ENCODE data around the gene NECTIN4.
A peak's percentile ranks its signal among the peaks of the same experiment; 100 is the strongest.
"Not testable (repeated sequence)": the region's sequence is repeated elsewhere in the genome, so short reads cannot be mapped to it uniquely, and the experiment has no call there.

The NECTIN4 gene

DNA sequence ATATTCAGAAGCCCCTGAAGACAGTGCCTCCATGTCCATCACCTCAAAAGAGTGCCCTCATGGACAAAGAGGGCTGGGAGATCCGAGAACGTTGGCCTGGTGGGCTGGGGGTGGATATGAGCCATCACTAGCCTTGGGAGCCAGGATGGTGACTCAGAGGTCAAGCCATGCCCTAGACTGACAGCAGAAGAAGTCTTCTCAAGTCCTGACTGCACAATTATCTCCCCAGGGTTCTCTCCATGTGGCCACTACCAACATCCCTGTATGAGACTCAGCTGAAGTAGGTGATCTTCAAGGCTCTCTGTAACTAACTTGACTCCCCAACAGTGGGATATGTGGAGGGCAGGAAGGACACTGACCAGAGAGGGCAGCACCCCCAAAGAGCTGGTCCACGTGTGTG lies 36.5 kb downstream of the NECTIN4 start:
- no peak for DNase-seq

DNA sequence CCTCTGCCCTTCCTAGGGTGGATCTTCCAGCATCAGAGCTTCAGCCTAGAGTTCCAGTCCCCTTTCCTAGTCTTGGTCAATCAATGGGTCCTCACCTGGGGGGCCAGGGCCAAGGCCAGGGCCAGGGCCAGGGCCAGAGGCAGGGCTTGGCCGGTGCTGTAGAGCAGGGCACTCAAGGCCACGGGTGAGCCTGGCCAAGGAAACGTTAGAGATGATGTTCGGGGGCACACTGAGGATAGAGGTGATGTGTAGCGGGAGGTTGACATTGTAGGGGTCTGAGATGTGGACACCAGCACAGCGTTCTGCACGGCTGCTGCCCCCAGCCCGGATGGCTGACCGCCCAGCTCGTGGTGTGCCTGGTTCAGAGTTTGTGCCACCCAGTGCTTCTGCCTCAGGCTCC lies 38.1 kb downstream of the NECTIN4 start:
- DNase-seq, result no peak

DNA sequence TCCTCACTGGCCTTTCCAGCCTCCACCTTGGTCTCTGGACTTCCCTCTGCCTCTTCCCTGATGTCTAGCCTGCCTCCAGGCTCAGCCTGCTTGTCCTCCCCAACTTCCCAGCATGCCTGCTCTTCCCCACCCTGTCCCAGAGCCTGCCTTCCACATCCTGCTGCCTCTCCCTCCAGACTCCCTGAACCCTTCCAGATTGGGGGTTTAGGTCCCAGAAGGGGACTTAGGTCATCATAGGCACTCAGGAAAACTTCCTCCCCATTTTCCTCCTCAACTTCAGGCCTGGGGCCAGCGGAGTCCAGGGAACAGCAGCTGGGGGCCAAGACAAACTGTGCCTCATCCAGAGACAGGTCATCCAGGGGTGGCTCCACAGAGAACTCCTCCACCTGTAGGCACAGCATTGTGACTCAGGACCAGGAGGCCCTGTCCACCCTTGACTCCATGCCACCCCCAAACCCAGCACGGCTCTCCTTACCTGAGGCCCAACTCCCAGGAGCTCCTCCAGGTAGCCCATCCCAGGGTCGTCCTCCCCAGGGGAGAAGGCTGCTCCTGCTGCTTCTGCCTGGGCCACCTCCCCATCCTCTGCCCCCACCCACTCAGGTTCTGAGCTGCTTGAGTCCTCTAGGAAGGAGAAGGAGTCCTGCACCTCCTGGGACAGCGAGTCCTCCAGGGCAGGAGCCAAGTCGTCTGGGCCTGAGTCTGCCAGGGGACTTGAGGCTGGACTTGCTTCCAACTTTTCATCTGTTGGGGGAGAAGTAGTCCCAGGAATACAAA lies 40.2 kb downstream of the NECTIN4 start:
- no peak for DNase-seq

DNA sequence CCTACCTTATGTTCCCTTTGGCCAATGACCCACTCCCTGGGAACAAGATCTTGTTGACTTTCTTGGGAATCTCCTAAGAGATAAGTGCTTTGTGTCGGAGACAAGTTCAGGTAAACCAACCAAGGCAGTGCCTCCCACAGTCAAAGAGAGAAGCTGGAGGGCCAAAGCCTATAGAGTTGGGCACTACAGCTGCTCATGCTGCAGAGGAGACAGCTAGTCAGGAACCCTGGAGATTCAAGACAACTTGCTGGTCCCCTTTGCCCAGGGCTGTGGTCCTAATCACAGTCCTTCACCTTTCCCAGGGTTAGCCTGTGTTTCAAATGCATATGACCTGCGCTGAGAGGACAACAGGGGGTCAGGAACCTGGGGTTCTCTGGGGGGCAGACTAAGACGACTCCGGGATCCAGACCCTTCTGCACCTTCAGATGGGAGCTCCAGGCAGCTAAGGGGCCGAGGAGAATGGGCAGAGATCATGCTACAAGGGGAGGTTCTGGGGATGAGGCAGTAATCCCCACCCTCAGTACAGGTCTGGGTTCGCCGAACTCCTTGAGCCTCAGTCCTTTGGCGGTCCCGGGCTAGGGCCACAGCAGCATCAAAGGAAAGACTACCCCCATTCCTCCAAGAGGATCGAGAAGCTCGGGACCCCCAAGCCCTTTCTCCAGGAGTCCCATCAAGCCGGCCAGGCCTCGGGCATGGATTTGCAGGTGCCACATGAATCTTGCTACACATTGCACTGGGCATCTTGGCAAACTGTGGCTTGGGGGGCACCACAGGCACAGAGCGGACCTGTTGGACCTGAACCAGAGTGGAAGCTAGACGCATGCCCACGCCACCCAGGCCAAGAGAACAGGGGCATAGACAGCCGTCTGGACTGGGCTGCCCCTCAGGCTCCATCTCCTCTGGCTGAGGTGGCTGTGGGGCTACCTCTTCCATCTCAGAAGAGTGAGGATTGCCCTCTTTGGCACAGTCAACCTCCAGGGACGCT lies 41.6 kb downstream of the NECTIN4 start:
- DNase-seq, result no peak

DNA sequence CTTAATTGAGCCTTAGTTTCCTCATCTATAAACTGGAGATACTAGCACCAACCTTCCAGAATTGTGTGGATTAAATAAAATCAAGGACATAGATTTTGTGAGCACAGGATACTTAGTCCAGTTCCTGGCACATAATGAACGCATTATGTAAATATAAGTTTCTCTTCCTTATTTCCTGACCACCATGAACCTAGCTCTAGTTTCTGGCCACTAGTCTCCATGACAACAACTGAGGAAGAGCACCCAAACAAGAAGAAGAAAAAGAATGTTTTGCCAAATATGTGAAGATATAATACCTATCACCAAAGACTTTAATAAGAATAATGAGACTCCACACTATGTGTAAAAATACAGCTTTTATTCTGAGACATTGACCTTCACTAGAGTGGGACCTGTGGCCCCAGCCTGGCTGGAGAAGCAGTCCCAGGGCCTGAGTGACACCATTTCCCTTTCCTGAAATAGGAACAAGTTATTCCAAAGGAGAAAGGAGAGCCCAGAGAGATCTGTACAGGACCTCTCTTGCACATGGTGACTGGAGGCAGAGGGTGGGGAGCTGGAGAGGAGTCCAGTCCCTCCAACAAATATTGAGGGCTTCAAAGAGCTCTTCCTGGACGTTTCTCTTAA lies 42.6 kb downstream of the NECTIN4 start:
- no peak for DNase-seq

DNA sequence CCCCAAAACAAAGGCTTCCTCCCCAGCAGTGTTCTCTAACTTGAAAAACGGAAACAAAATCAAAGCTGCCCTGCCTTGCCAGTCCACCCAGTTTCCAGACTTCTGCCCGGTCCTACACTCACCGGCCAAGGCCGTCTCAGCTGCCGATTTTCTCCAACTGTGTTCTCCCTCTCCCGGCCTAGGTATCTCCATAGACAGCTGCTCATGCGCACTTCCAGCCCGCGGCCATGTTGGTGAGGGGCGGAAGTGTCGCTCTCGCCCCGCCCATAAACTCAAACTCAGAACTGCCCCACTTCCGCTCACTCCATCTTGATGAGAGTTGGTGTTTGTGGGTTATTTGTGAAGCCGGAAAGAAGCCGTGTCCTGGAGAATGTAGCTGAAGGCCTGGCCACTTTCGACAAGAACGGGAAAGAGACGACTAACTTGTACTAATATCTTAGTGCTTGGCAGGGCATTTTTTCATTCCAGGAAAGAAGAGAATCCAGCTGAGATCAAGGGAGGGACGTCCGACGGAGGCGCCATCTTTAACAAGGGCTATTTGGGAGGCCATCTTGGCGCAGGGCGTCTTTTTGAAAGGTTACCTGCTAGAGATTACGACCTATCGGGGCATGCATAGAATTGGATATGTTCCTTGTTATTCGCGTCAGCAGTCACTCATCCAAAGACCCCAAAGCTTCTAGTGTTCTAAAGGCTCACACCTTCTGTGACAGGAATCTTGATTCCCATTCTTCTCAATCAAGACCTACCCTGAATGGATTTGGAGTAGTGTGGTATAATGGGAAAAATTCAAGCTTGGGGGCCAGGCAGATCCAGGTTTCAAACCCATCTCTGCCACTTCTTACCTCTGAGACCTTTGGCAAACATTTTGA lies 43.4 kb downstream of the NECTIN4 start, which contains the start of gene USF1:
USF1 (minus strand) TSS at position 242 of the 869 bp plus-strand sequence. CDS start 2,702 bp downstream, outside the sequence.
- DNase-seq, result peak; percentile 88

DNA sequence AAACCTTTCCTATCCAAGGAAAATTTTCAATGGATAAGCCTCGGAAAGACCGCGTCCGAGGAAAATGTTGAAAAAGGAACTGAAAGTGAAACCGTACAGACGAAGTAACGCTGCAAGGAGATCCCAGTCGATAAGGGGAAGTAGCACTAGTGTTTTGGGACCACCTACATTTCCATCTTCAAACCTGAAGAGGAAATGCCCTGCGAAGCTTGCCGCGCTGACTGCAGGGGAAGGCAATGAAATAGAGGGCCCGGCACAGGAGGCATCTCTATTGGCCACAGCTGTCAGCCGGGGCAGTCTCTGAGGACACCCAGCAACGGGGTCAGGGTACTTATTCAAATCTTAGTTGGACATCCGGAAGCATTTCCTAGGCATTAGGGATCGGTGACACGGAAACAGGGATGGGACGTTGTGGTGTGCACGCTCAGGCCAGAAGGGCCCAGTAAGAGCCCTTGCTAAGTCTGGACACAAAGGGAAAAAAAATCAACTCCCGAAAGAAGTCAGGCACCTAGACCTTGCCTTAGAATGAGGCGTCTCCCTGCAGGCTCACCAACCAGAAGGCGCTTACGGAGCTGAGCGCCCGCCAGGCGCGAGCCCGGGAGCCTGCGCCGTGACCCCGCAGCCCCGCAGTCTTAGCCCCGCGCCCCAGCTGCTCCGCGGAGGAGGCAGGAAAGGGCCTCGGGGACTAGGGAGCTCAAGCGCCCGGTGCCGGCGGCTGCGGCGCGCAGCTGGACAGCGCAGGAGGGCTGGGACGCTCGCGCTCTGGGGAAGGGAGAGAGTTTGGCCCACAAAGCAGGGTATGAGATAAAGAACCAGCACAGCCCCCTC lies 44.2 kb downstream of the NECTIN4 start:
- DNase-seq, result peak; percentile 74

DNA sequence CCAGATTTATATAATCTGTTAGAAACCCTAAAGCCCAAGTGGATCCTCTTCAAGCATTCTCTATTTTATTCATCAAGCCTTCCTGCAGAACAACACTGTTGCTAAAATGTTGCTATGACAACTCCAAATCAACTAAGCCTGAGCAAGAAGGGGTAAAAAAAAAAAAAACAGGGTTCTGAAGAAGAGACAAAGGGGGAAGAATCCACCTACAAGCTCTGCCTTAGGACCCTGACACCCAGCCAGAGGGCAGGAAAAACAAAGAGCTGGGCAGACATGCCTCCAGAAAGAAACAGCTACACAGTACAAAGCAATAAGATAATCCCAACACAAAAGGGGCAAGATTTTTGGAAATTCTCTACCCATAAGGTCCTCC lies 44.8 kb downstream of the NECTIN4 start:
- DNase-seq, result no peak

DNA sequence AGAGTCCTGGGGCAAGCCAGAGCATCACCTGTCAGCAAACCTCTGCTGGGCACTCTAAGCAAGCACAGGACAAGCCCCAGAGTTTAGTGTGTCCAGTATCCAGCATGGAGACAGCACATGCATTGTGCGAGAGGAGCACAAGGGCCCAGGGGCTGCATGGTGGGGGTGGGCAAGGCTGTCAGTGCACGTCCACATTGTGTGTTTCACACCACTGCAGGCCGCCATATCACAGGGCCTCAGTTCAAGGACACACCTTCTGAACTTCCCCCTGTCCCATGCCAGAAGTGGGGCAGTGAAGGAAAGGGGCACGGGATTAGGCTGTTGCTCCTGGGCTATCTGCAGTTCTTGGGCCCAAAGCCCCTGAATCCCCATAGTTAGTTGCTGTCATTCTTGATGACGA lies 49.8 kb downstream of the NECTIN4 start:
- no peak for DNase-seq

DNA sequence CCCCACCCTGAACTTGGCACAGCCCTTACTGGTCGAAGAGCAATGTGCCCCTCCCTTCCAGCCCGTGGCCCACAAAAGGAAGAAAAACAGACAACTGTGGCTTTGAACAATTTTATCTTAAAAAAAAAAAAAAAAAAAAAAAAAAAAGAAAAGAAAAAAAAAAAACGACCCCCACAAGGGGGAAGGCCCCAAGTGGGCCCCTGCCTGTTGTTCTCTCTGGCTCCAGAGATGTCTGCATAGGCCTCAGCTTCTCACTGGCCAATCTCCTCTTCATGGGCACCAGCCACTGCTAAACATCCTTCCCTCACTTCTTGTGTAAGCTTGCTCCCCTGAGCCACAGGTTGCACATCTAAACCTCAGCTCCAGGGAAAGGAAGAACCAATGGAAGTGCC lies 50.2 kb downstream of the NECTIN4 start:
- DNase-seq, result no peak

DNA sequence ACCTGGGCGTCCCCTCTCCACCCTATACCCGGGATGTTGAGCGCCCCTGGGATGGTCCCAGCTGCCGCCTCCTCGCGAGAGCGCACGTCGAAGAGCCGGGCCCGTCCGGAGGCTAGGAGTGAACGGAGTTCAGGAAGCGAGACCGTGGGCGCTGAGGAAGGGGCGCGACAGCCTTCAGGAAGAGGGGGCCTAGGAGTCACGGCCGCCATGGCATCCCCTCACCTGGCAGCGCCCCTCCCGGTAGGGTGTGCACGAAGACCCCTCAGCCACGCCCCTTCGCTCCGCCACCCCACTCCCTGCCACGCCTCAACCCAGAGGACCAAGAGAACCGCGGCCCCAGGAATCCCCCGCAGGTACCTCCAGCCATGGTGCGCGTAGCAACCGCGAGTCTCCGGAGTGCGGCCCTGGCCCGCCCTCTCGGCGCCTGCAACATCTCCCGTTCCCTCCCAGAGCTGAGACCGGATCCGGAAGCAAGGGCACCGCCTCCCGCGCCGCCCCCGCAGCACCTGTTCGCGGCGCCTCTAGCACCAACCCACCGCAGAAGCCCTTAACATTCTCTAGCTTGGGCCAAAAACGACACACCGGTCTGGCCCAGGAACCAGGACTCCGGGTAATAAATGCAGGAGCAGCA lies 50.7 kb downstream of the NECTIN4 start, which contains the start of gene TSTD1:
TSTD1 (minus strand) TSS at position 442 of the 631 bp plus-strand sequence; CDS start at position 367, 75 bp downstream.
- peak; percentile 62 for DNase-seq

DNA sequence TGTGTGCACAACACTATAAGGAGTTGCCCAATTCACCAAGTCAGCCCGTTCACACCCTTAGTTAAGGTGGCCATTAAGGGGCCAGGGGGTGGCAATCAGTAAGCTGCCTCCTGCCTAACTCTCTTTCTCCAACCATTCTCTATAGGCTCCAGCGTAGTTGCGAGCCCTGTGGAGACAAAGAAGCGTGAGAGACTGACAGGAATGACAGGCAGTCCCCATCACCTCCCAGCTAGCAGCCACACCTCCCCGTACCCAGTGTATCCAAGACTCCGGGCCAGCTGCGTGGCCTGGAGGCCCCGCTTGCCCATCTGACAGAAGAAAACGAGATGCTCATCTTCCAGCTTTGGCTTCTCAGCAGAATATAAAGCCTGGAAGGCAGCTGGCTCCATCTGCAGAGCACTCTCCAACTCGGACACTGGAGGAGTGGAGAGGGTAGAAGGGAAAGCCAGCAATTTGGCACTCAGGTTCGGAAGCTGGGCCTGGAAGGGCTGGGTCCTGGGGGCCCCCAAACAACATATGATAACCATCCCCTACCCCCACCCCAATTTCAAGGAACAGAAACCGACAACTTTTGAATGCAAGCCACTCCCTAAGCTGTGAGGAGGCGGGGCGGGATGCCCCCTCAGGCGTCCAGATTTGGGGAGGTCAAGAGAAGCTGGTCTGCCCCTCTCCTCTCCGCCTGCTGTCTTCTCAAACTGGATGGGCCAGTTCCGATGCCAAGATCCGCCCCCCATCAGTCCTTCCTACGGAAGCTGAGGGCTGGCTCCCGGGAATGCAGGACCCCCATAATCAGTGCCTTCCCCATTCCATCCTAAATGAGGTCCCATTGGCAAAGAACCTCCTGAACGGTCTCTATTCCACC lies 51.5 kb downstream of the NECTIN4 start:
- no peak for DNase-seq

DNA sequence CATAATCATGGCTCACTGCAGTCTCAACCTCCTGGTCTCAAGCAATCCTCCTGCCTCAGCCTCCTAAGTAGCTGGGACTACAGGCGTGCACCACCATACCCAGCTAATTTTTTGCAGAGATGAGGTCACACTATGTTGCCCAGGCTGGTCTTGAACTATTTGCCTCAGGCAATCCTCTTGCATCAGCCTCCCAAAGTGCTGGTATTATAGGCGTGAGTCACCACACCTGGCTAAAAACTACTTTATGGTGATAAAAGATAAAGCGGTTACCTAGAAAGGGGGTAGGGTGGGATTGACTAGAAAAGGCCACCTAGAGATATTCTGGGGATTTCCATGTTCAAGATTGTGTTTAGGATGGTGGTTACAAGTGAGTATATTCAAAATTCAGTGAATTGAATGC lies 55.6 kb downstream of the NECTIN4 start:
- DNase-seq, result no peak

DNA sequence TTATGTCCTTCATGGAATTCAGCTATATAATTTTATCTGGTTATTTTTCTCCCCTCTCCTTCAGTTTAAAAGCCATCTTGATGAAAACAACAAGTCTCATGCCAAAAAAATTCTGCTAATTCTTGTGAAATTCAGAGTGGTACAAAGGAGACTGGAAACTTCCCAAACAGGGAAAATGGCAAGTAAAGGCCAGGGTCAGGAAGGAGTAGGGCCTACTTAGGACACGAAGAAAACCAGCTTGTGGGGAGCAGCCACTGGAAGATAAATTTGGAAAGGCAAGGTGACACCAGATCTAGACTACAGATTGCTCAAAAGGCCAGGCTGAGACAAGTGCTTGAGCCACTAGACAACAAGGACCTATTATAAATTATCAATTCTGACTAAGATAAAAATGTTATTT lies 56.9 kb downstream of the NECTIN4 start:
- no peak for DNase-seq

DNA sequence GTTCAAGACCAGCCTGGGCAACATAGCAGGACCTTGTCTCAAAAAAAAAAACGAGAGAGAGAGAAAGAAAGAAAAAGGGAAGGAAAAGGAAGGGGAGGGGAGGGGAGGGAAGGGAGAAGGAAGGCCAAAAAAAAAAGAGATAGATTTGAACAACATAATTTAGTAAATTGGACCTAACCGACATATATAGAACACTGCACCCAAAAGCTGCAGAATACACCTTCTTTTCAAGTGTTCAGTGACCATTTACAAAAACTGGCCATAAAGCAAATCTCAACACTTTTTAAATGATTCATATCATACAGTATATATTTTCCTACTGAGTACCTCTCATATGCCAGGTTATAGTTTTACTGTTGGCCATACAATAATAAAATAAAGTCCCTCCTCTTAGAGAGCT lies 57.5 kb downstream of the NECTIN4 start:
- no peak for DNase-seq

DNA sequence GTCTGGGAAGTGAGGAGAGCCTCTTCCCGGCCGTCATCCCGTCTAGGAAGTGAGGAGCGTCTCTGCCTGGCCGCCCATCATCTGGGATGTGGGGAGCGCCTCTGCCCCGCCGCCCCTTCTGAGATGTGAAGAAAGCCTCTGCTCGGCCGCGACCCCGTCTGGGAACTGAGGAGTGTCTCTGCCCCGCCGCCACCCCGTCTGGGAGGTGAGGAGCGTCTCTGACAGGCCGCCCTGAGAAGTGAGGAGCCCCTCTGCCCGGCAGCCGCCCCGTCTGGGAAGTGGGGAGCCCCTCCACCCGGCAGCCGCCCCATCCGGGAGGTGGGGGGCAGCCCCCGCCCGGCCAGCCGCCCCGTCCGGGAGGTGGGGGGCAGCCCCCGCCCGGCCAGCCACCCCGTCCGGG lies 59.9 kb downstream of the NECTIN4 start:
- not testable (repeated sequence) for DNase-seq

DNA sequence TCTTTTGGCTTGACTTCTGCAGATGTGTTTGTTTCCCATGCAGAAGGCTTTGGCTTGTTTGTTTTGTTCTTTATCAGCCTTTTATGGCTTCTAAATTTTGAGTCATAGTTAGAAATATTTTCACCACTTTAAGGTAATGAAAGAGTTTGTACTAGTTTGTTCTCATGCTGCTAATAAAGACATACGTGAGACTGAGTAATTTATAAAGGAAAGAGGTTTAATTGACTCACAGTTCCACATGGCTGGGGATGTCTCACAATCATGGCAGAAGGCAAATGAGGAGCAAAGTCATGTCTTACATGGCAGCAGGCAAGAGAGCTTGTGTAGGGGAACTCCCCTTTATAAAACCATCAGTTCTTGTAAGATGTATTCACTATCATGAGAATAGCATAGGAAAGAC lies 62.4 kb downstream of the NECTIN4 start:
- not testable (repeated sequence) for DNase-seq

DNA sequence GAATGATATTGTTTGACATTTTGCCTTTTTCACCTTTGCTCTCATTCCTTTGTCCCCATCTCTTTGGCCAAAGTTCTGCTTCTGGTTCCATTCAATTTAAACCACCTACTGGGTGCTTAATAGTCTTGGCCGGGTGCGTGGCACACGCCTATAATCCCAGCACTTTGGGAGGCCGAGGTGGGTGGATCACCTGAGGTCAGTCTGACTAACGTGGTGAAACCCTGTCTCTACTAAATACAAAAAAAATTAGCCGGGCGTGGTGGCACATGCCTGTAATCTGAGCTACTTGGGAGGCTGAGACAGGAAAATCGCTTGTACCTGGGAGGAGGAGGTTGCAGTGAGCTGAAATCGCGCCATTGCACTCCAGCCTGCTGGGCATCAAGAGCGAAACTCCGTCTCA lies 66.9 kb downstream of the NECTIN4 start:
- not testable (repeated sequence) for DNase-seq

DNA sequence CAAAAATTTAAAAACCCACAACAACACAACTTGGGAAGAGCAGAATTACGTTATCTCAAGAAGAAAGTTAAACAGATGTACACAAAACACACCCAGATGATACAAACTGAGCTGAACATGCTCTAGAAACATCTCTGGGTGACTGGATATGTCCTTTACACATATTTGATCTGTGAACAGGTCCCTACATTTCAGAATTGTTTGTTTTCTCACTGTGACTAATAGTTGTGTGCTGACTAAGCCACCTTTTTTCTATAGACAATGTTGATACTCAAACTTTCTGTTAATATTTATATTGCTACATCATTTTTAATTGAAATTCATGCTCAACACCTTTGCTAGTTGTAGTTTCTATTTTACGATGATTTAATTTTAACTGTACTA lies 67.4 kb downstream of the NECTIN4 start:
- no peak for DNase-seq
